Measurements from ENCODE around the gene PIGP. TPM values are rescaled to one million over a fixed set of nuclear protein-coding genes. Genes with fewer than 3 reads are reported as not detected.
"Not testable (repeated sequence)": the region's sequence is repeated elsewhere in the genome, so short reads cannot be mapped to it uniquely, and the experiment has no call there.

The PIGP gene
- total RNA-seq, 2 donors from 2014 or later = 18.3 to 25.1 TPM

- ATAC-seq = no peak
- intact Hi-C loops (cut with DNase I, micrococcal nuclease) = no loop called here
Observed at GRCh38 chr21:37057614-37058013, 15.3 kb downstream of the PIGP start.

GRCh38 chr21:37055271-37055855 lies 17.5 kb downstream of the PIGP start:
- intact Hi-C loops (cut with DNase I, micrococcal nuclease) = no loop called here
- ATAC-seq = no peak
- DNase-seq = no peak

More at GRCh38 chr21:37057614-37058013, 15.3 kb downstream of the PIGP start:
- no peak for DNase-seq

DNA sequence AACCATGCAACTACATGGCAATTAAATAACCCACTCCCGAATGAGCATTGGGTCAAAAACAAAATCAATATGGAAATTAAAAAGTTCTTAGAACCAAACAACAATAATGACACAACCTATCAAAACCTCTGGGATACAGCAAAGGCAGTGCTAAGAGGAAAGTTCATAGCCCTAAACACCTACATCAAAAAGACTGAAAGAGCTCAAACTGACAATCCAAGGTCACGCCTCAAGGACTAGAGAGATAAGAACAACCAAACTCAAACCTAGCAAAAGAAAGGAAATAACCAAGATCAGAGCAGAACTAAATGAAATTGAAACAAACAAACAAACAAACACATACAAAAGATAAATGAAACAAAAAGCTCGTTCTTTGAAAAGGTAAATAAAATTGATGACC lies 23.1 kb downstream of the PIGP start:
- ATAC-seq; DNase-seq; intact Hi-C loops (cut with DNase I, micrococcal nuclease): not testable (repeated sequence)

DNA sequence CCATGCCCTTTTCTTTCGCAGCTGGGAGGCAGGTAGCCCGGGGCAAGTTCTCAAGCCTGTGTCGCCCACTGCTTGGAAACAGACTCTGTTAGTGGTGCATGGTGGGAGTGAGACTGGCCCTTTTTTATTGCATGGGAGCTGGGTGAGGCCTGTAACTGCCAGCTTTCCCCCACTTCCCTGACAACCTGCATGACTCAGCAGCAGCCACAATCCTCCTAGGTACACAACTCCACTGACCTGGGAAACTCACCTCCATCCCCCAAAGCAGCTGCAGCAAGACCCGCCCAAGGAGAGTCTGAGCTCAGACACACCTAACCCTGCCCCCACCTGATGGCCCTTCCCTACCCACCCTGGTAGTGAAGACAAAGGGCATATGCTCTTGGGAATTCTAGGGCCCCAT lies 25.8 kb downstream of the PIGP start:
- ATAC-seq (peak; percentile 95), DNase-seq (peak; percentile 79 to 91)
- intact Hi-C loops (cut with DNase I, micrococcal nuclease) = no loop called here

DNA sequence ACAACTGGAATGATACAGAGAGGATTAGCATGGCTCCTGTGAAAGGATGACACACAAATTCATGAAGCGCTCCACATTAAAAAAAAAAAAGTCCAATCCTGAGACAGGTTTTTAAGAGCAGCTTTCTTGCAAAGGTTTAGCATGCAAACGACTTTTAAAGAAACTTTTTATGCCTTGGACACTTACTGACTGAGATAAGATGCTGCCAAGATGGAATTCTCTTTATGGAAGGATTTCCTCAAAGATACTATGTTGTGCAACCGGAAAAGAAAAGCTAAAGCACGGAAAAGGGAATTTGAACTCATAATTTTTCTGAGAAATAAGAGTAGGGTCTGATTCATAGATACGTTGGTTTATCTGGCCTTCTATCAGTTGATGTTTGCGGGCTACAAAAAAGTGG lies 27.3 kb downstream of the PIGP start:
- ATAC-seq = no peak
- intact Hi-C loops (cut with DNase I, micrococcal nuclease) = no loop called here
- DNase-seq = no peak

DNA sequence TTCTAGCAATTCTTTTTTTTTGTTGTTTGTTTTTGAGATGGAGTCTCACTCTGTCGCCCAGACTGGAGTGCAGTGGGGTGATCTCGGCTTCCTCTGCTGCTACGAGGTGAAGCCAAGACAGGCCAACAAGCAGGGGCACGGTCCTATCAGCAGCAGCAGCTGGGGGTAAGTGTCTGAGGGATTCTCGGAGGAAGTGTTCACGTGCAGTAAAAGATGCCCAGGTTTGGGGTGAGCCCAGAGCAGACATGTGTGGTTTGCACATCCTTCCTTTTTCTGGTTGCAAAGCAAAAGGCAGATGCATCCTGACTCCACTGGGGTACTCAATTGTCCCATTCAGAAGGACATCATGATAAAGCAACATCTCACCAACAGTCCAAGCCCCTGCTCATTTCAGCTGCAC lies 27.7 kb downstream of the PIGP start:
- intact Hi-C loops (cut with DNase I, micrococcal nuclease) = no loop called here

DNA sequence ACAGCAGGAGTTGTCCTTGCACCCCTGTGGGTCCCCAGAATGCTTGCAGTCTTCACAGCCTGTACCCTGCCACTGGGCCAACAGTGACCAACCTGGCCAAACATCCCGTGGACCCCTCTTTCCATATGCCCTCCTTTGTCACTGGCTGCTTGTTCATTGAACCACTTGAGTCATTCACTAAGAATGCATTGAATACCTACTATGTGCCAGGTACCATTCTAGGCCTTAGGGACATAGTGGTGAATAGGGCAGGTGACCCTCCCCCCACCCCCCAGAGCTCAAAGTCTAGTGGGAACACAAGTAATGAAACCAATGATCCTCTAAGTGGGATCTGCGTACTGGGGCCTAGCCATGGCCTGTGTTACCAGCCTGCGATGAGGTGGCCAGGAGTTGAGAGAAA lies 28.2 kb downstream of the PIGP start:
- ATAC-seq (no peak), DNase-seq (no peak)
- intact Hi-C loops (cut with DNase I, micrococcal nuclease) = no loop called here

More for the DNA sequence above, 27.7 kb downstream of the PIGP start:
- no peak for ATAC-seq
- no peak for DNase-seq

DNA sequence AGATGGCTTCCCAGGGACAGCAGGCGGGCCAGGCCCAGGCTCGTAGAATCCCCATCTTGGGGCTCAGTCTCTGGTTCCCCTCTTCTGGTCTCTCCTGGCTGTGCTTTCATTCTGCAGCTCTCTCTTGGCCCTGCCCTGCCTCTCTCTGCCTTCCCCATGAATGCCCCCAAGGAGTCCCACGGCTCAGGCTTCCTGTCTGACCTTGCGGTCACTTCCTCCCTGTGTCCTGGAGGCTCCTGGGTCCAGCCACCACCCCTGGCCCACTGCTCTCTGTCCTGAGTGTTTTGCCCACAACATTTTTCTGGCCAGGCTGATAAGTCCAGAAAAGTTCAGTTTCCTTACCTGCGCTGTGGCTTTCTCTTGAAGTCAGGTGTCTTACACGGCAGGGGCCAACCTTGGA lies 29.1 kb downstream of the PIGP start:
- intact Hi-C loops (cut with DNase I, micrococcal nuclease) = no loop called here
- DNase-seq (no peak), ATAC-seq (no peak)

DNA sequence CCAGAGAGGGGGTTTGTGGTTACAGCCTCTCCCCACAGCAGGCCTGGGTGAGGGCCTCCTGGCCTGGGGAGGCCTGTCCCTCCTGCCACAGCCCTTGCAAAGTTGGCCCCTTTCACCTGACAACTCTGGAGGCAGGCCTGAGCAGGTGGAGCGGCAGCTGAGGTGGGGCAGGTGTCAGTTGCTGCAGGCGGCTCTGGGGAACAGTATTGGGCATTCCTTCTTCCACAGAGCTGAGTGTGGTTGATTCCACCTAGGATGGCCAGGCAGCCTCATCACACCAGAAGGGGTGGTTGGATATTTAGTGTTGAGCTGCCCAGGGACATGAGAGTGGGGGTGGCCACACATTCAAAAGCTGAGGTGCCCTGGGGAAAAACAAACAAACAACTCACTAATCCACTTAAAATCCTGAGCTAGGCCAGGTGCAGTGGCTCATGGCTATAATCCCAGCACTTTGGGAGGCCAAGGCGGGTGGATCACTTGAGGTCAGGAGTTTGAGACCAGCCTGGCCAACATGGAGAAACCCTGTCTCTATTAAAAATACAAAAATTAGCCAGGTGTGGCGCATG lies 31.1 kb downstream of the PIGP start:
- intact Hi-C loops (cut with DNase I, micrococcal nuclease) = no loop called here
- peak; percentile 46 for ATAC-seq
- DNase-seq = no peak

- DNase-seq = no peak
- no peak for ATAC-seq
- intact Hi-C loops (cut with DNase I, micrococcal nuclease) = no loop called here
Observed at GRCh38 chr21:37040212-37040611, 32.7 kb downstream of the PIGP start.

- intact Hi-C loops (cut with DNase I, micrococcal nuclease) = no loop called here
- ATAC-seq = no peak
- DNase-seq = no peak
Observed at GRCh38 chr21:37039411-37040075, 33.3 kb downstream of the PIGP start.

DNA sequence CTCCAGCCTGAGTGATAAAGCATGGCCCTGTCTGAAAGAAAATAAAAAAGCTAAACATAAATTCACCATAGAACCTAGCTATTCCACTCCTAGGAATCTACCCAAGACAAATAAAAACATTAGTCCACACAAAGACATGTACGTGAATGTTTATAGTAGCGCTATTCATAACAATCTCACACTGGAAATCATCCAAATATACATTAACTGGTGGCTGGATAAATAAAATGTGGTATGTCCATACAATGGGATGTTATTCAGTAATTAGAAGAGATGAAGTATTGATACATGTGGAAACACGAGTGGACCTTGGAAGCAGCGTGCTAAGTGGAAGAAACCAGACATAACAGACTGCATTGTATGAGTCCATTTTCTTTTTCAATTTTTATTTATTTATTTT lies 36.7 kb downstream of the PIGP start:
- ATAC-seq = no peak
- DNase-seq = no peak
- intact Hi-C loops (cut with DNase I, micrococcal nuclease) = no loop called here

DNA sequence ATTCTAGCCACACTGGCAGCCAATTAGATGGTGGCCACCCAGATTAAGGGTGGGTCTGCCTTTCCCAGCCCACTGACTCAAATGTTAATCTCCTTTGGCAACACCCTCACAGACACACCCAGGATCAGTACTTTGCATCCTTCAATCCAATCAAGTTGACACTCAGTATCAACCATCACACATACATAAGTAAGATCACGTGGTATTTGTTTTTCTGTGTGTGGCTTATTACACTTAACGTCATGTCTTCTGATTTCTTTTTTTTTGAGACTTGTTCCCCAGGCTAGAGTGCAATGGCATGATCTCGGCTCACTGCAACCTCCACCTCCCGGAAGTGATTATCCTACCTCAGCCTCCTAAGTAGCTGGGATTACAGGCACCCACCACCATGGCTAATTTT lies 38.5 kb downstream of the PIGP start:
- ATAC-seq; intact Hi-C loops (cut with DNase I, micrococcal nuclease); DNase-seq: not testable (repeated sequence)

DNA sequence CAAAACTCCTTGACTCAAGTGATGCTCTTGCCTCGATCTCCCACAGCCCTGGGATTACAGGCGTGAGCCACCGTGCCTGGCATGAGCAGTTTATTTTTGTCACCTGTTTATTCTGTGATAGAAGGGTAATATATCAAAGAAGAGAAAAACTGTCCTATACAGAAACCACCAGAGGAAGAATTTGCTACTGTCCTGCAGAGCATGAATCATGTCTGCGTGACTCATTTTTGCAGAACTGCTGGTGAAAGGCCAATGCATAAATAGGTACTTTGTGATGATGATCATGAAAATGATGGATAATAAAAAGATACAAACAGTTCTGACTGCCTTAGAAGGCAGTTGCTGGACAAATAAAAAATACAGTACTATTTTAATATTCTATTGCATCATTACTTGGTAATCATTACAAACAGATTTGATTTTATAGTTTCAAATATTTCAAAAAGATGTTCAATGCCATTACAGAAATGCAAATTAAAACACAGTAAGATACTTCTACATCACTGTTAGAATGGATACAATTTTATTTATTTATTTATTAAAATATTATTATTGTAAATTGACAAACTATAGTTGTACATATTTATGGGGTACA lies 39.9 kb downstream of the PIGP start:
- intact Hi-C loops (cut with DNase I, micrococcal nuclease) = no loop called here
- DNase-seq (no peak), ATAC-seq (no peak)

GRCh38 chr21:37032293-37032692 lies 40.6 kb downstream of the PIGP start:
- intact Hi-C loops (cut with DNase I, micrococcal nuclease) = no loop called here
- DNase-seq = no peak
- ATAC-seq = no peak

DNA sequence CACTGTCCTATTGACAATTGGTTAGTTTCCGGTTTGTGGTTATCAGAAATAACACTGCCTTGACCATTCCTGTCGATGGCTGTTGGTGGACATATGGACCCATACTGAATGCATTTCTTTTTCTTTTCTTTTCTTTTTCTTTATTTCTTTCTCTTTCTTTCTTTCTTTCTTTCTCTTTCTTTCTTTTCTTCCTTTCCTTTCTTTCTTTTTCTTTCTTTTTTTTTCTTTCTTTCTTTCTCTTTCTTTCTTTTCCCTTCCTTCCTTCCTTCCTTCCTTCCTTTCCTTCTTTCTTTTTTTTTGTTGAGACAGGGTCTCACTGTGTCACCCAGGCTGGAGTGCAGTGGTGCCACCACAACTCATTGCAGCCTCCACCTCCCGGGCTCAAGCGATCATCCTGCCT lies 42.0 kb downstream of the PIGP start:
- DNase-seq = no peak
- ATAC-seq = no peak
- intact Hi-C loops (cut with DNase I, micrococcal nuclease) = no loop called here

DNA sequence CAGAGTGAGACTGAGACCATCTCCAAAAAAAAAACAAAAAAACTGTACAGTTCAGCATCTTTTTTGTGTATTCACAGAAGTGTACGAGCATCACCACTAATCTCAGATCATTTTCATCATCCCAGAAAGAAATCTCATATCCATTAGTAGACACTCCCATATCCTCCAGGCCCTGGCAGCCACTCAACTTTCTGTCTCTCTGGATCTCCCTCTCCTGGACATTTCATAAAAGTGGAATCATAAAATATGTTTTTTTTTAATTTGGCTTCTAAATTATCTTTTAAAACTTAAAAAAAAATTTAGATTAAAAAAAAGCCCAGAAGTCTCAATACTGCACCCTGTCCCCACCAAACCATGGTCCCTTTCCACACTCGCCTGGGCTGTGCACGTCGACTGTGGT lies 44.3 kb downstream of the PIGP start:
- intact Hi-C loops (cut with DNase I, micrococcal nuclease) = no loop called here
- DNase-seq = no peak
- no peak for ATAC-seq

- no peak for ATAC-seq
- intact Hi-C loops (cut with DNase I, micrococcal nuclease) = no loop called here
- no peak for DNase-seq
Observed at GRCh38 chr21:37026499-37026898, 46.4 kb downstream of the PIGP start.

DNA sequence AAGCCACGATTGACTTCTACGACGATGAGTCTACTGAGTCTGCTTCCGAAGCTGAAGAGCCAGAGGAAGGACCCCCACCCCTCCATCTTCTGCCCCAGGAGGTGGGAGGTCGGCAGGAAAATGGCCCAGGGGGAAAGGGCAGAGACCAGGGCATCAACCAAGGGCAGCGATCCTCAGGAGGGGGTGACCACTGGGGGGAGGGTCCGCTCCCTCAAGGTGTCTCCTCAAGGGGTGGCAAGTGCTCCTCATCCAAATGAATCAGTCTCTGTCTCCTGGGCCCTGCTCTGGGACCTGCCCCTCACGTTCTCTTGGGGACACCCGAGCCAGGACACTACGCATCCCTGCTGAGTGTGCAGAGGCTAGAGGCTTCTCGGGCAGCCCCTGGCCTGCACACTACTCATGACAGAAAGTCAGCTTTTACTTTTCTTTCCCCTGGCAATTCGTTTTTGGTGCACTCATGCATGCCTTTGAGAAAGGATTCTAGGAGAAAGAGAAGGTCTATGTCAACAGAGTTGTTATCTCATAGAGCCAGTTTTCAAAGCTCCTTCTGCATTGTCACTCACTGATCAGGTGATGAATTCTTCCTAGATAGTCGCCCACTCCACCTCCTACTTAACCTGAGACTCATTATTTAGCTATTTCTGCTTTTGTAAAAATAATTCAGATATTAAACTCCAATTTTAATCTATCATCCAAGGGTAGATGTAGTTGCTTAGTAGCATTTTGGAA lies 54.8 kb downstream of the PIGP start:
- intact Hi-C loops (cut with DNase I, micrococcal nuclease) = no loop called here
- DNase-seq = no peak
- ATAC-seq = no peak
